ENCODE results near the gene GPX3. TPM values are rescaled to one million over a fixed set of nuclear protein-coding genes. Genes with fewer than 3 reads are reported as not detected.

Gene GPX3
- total and polyA plus RNA-seq, 2 of the 13 experiments (the other 11 are each of a cell fraction or from before 2014, with no cell fraction given): 33.8 to 1,892 TPM

GRCh38 chr5:151038412-151038745 is 18.0 kb downstream of the GPX3 start:
- no peak overlapping the region; the same call in 1 of the 2 replicates for H3K4me2 ChIP-seq (ENCODE audit: low read depth, low read length)
- H3K4me1 ChIP-seq (ENCODE audit: insufficient read depth, low read length): peaks cover 39% of the 10 kb centered on the region
- no peak overlapping the region for H3K9ac ChIP-seq (ENCODE audit: insufficient read depth, low read depth, low read length)
- H3K36me3 ChIP-seq (replicated peaks in 1 of 2; ENCODE audit: control insufficient read depth in 1 of 2, insufficient read depth in 2 of 2, low read length in 2 of 2): peaks cover 48 to 92% of the 10 kb centered on the region in 2 experiments
- FAIRE-seq (no peak), DNase-seq (ENCODE audit: low spot score) (no peak), ATAC-seq (no peak)
- POLR2A ChIA-PET: no interaction called here
- peak overlapping the region; percentile 43 for H3K27ac ChIP-seq (ENCODE audit: extremely low read length, insufficient read depth, low read length)
- in situ Hi-C loops (cut with HindIII; ENCODE audit: extremely low pct_ligation_motif_present, low pct_unique_long_range_greater_than_20kb) (no loop called here), intact Hi-C loops (cut with micrococcal nuclease; ENCODE audit: unreplicated experiment) (no loop called here)
- CTCF ChIA-PET (ENCODE audit: low intra/inter-chr PET ratio, low total read pairs): no interaction called here
- no peaks in the 10 kb centered on the region for H4K20me1 ChIP-seq (ENCODE audit: insufficient read depth, low read length)
- peak; percentile 0; the same call in 1 of the 2 replicates for TF ChIP-seq PHF21A (CRISPR knock-in tag; IDR thresholded peaks at IDR 0.05)
- TF ChIP-seq MTA1 (CRISPR knock-in tag; IDR thresholded peaks at IDR 0.05; ENCODE audit: borderline replicate concordance): peak; percentile 5; the same call in 1 of the 2 replicates
- no peak for TF ChIP-seq IKZF1 (IDR thresholded peaks at IDR 0.05)
- TF ChIP-seq ZNF687 (CRISPR knock-in tag; IDR thresholded peaks at IDR 0.05): peak; percentile 28; the same call in 1 of the 2 replicates
- BruUV-seq (replicated peaks): no TSS peak
- H3K9me3 ChIP-seq (ENCODE audit: low read length): no peaks in the 10 kb centered on the region
- no peak overlapping the region for H2AFZ ChIP-seq (ENCODE audit: low read length)
- H3K27me3 ChIP-seq (ENCODE audit: control insufficient read depth in 1 of 2, insufficient read depth in 2 of 2, low read length in 2 of 2): no peaks in the 10 kb centered on the region
- no peaks in the 10 kb centered on the region for H3K79me2 ChIP-seq (ENCODE audit: insufficient read depth, low read length)
- H3K4me3 ChIP-seq (replicated peaks in 1 of 3; ENCODE audit: insufficient read depth in 1 of 3, low read depth in 2 of 3, low read length in 3 of 3): no peak overlapping the region
- 91% methylated on average over 6 of the region's 8 CpGs for WGBS (ENCODE audit: low lambda C conversion rate)

DNA sequence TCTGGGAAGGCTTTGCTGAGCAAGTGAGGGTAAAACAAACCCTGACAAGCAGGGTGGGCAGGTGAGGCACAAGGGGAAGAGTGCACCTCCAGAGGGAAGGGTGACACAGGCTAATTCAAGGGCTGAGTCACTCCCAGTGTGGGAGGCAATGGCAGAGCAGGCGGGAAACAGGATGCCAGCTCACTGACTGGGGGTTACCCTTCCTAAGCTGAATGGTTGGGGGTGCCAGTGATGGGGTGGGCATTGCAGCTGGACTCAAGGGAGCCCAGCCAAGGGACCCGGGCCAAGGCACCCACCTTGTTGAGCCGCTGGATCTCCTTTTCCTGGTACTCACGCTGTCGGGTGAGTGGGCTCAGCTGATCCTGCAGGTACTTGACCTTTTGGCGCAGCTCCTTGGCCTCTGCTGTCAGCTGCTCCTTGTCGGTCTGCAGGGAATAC is 18.4 kb downstream of the GPX3 start:
- H3K4me1 ChIP-seq (ENCODE audit: insufficient read depth, low read length): peaks cover 39% of the 10 kb centered on the region
- H3K4me3 ChIP-seq (replicated peaks in 1 of 3; ENCODE audit: insufficient read depth in 1 of 3, low read depth in 2 of 3, low read length in 3 of 3): no peak overlapping the region
- H3K9ac ChIP-seq (ENCODE audit: insufficient read depth, low read depth, low read length): no peak overlapping the region
- peaks cover 45 to 89% of the 10 kb centered on the region in 2 experiments for H3K36me3 ChIP-seq (replicated peaks in 1 of 2; ENCODE audit: control insufficient read depth in 1 of 2, insufficient read depth in 2 of 2, low read length in 2 of 2)
- H3K9me3 ChIP-seq (ENCODE audit: low read length): no peaks in the 10 kb centered on the region
- 100% methylated on average over 1 of the region's 7 CpGs for WGBS (ENCODE audit: low lambda C conversion rate)
- H3K4me2 ChIP-seq (ENCODE audit: low read depth, low read length): no peak overlapping the region
- intact Hi-C loops (cut with micrococcal nuclease; ENCODE audit: unreplicated experiment): no loop called here
- peak overlapping the region; percentile 43 for H3K27ac ChIP-seq (ENCODE audit: extremely low read length, insufficient read depth, low read length)
- in situ Hi-C loops (cut with HindIII; ENCODE audit: extremely low pct_ligation_motif_present, low pct_unique_long_range_greater_than_20kb): no loop called here
- ATAC-seq (no peak), DNase-seq (ENCODE audit: low spot score) (no peak), FAIRE-seq (no peak)
- H2AFZ ChIP-seq (ENCODE audit: low read length): no peak overlapping the region
- POLR2A ChIA-PET: no interaction called here
- no peaks in the 10 kb centered on the region for H3K27me3 ChIP-seq (ENCODE audit: control insufficient read depth in 1 of 2, insufficient read depth in 2 of 2, low read length in 2 of 2)
- no peaks in the 10 kb centered on the region for H3K79me2 ChIP-seq (ENCODE audit: insufficient read depth, low read length)
- H4K20me1 ChIP-seq (ENCODE audit: insufficient read depth, low read length): no peaks in the 10 kb centered on the region
- BruUV-seq (replicated peaks): no TSS peak
- CTCF ChIA-PET (ENCODE audit: low intra/inter-chr PET ratio, low total read pairs): no interaction called here
- TF ChIP-seq, protein P1, sequence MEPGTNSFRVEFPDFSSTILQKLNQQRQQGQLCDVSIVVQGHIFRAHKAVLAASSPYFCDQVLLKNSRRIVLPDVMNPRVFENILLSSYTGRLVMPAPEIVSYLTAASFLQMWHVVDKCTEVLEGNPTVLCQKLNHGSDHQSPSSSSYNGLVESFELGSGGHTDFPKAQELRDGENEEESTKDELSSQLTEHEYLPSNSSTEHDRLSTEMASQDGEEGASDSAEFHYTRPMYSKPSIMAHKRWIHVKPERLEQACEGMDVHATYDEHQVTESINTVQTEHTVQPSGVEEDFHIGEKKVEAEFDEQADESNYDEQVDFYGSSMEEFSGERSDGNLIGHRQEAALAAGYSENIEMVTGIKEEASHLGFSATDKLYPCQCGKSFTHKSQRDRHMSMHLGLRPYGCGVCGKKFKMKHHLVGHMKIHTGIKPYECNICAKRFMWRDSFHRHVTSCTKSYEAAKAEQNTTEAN (CRISPR knock-in tag; conservative IDR thresholded peaks at IDR 0.05): no peak
- no peak for TF ChIP-seq NR2F1 (CRISPR knock-in tag; IDR thresholded peaks at IDR 0.05)
- TF ChIP-seq, protein P2, sequence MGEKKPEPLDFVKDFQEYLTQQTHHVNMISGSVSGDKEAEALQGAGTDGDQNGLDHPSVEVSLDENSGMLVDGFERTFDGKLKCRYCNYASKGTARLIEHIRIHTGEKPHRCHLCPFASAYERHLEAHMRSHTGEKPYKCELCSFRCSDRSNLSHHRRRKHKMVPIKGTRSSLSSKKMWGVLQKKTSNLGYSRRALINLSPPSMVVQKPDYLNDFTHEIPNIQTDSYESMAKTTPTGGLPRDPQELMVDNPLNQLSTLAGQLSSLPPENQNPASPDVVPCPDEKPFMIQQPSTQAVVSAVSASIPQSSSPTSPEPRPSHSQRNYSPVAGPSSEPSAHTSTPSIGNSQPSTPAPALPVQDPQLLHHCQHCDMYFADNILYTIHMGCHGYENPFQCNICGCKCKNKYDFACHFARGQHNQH (CRISPR knock-in tag; IDR thresholded peaks at IDR 0.05): no peak
- TF ChIP-seq NBN (conservative IDR thresholded peaks at IDR 0.05): no peak
- TF ChIP-seq TOPORS (CRISPR knock-in tag; IDR thresholded peaks at IDR 0.05): no peak
- no peak for TF ChIP-seq ZNF17 (CRISPR knock-in tag; IDR thresholded peaks at IDR 0.05)
- no peak for TF ChIP-seq ZNF691 (CRISPR knock-in tag; IDR thresholded peaks at IDR 0.05; ENCODE audit: borderline replicate concordance, low read depth)
- no peak for TF ChIP-seq POLR2AphosphoS5 (IDR thresholded peaks at IDR 0.05; ENCODE audit: low read depth, low read length)
